ENCODE data around the gene ZNF628. TPM values are rescaled to one million over a fixed set of nuclear protein-coding genes. Genes with fewer than 3 reads are reported as not detected.

The ZNF628 gene
- total and polyA plus RNA-seq, 2 of the 4 experiments (the other 2 are of a cell fraction): 0.18 to 1.9 TPM

GRCh38 chr19:55443045-55443823, 33.2 kb upstream of the ZNF628 start, which contains the start of gene SHISA7:
SHISA7 (minus strand) TSS chr19:55443300; CDS start chr19:55442863, 437 bp downstream.
- Histone ChIP-seq H3K9me1 (ENCODE audit: insufficient read depth, low read length) (no peaks in the 10 kb centered on the region; the same call in 1 of the 2 replicates), H4K20me1 (ENCODE audit: insufficient read depth, low read length) (peaks cover 8% of the 10 kb centered on the region; the same call in 1 of the 2 replicates), H2BK5ac (ENCODE audit: low read depth, low read length, poor library complexity, severe bottlenecking) (no peak within 1 kb of the TSS), H3K27me3 (ENCODE audit: control insufficient read depth, insufficient read depth, low read length) (peaks cover 69% of the 10 kb centered on the region), H2BK120ac (ENCODE audit: low read depth, low read length) (no peak within 1 kb of the TSS), H4K91ac (ENCODE audit: insufficient read depth, low read depth, low read length) (no peak within 1 kb of the TSS), H3K9me3 (ENCODE audit: control insufficient read depth, insufficient read depth, low read length) (no peaks in the 10 kb centered on the region), H3K4me1 (ENCODE audit: control insufficient read depth, insufficient read depth, low read length) (no peaks in the 10 kb centered on the region), H4K5ac (ENCODE audit: low read depth, low read length) (no peak within 1 kb of the TSS), H2BK20ac (ENCODE audit: low read depth, low read length) (no peak within 1 kb of the TSS), H3K18ac (ENCODE audit: low read depth, low read length) (no peak within 1 kb of the TSS), H2AFZ (replicated peaks; ENCODE audit: low read length, poor library complexity) (peak within 1 kb of the TSS; percentile 63), H3K9ac (ENCODE audit: low read depth, low read length) (no peak within 1 kb of the TSS), H3K23ac (ENCODE audit: low read depth, low read length) (no peak within 1 kb of the TSS), H2BK15ac (ENCODE audit: low read depth, low read length) (no peak within 1 kb of the TSS), H3K79me1 (ENCODE audit: low read depth in 1 of 2, low read length in 2 of 2) (no peaks in the 10 kb centered on the region), H2AK9ac (replicated peaks; ENCODE audit: low read depth, low read length, poor library complexity) (no peak within 1 kb of the TSS), H3K27ac (ENCODE audit: insufficient read depth, low read length) (no peak within 1 kb of the TSS), H3K56ac (ENCODE audit: extremely low read depth, insufficient read depth, low read length) (no peak within 1 kb of the TSS), H3K4me3 (ENCODE audit: insufficient read depth, low read depth, low read length) (no peak within 1 kb of the TSS), H3K36me3 (ENCODE audit: control insufficient read depth, insufficient read depth, low read length) (no peaks in the 10 kb centered on the region), H3K4ac (ENCODE audit: low read depth, low read length) (no peak within 1 kb of the TSS), H3K4me2 (ENCODE audit: low read depth, low read length) (no peak within 1 kb of the TSS), H3K14ac (replicated peaks; ENCODE audit: low read depth, low read length) (no peak within 1 kb of the TSS), H4K8ac (ENCODE audit: low read depth in 2 of 2, low read length in 2 of 2) (no peak within 1 kb of the TSS), H2AK5ac (ENCODE audit: low read depth, low read length) (no peak within 1 kb of the TSS)
- no peak for ATAC-seq (ENCODE audit: low read depth)
- POLR2A ChIA-PET (ENCODE audit: unreplicated experiment): no interaction called here
- CTCF ChIA-PET: no interaction called here
- no peak for DNase-seq
- no peak for TF ChIP-seq MAZ (IDR thresholded peaks at IDR 0.05; ENCODE audit: borderline replicate concordance, low read depth, low read length)
- no peak for TF ChIP-seq CEBPB (IDR thresholded peaks at IDR 0.05; ENCODE audit: low read depth, low read length)
- no peak for TF ChIP-seq FOS (IDR thresholded peaks at IDR 0.05; ENCODE audit: low read depth, low read length)
- TF ChIP-seq SMC3 (IDR thresholded peaks at IDR 0.05; ENCODE audit: low read depth, low read length): no peak
- TF ChIP-seq, protein P1, sequence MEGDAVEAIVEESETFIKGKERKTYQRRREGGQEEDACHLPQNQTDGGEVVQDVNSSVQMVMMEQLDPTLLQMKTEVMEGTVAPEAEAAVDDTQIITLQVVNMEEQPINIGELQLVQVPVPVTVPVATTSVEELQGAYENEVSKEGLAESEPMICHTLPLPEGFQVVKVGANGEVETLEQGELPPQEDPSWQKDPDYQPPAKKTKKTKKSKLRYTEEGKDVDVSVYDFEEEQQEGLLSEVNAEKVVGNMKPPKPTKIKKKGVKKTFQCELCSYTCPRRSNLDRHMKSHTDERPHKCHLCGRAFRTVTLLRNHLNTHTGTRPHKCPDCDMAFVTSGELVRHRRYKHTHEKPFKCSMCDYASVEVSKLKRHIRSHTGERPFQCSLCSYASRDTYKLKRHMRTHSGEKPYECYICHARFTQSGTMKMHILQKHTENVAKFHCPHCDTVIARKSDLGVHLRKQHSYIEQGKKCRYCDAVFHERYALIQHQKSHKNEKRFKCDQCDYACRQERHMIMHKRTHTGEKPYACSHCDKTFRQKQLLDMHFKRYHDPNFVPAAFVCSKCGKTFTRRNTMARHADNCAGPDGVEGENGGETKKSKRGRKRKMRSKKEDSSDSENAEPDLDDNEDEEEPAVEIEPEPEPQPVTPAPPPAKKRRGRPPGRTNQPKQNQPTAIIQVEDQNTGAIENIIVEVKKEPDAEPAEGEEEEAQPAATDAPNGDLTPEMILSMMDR (conservative IDR thresholded peaks at IDR 0.05; ENCODE audit: low read depth, low read length): no peak
- TF ChIP-seq RCOR1 (IDR thresholded peaks at IDR 0.05; ENCODE audit: insufficient replicate concordance, low read length): no peak
- no peak for TF ChIP-seq RAD21 (IDR thresholded peaks at IDR 0.05; ENCODE audit: low read length)
- no peak for TF ChIP-seq CHD1 (IDR thresholded peaks at IDR 0.05; ENCODE audit: low read depth, low read length)
- TF ChIP-seq MXI1 (IDR thresholded peaks at IDR 0.05; ENCODE audit: borderline replicate concordance, low read depth, low read length): no peak
- no peak for TF ChIP-seq RFX5 (IDR thresholded peaks at IDR 0.05; ENCODE audit: low read depth, low read length)
- no peak for TF ChIP-seq NFE2L2 (IDR thresholded peaks at IDR 0.05; ENCODE audit: low read depth, low read length)
- TF ChIP-seq USF2 (IDR thresholded peaks at IDR 0.05; ENCODE audit: low read depth, low read length): no peak
- no peak for TF ChIP-seq POLR2A (IDR thresholded peaks at IDR 0.05; ENCODE audit: low read depth, low read length)
- TF ChIP-seq, protein P2, sequence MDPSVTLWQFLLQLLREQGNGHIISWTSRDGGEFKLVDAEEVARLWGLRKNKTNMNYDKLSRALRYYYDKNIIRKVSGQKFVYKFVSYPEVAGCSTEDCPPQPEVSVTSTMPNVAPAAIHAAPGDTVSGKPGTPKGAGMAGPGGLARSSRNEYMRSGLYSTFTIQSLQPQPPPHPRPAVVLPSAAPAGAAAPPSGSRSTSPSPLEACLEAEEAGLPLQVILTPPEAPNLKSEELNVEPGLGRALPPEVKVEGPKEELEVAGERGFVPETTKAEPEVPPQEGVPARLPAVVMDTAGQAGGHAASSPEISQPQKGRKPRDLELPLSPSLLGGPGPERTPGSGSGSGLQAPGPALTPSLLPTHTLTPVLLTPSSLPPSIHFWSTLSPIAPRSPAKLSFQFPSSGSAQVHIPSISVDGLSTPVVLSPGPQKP (IDR thresholded peaks at IDR 0.05; ENCODE audit: borderline replicate concordance, low read depth, low read length): no peak
- no peak for TF ChIP-seq MAFK (IDR thresholded peaks at IDR 0.05; ENCODE audit: low read depth, low read length)
- no TSS peak for BruUV-seq (replicated peaks)
- intact Hi-C loops (cut with micrococcal nuclease) (no loop called here), in situ Hi-C loops (cut with MboI; ENCODE audit: low sequenced_read_pairs) (no loop called here), dilution Hi-C loops (cut with HindIII; ENCODE audit: low sequenced_read_pairs, unreplicated experiment) (no loop called here)
- WGBS, 2 experiments (ENCODE audit: extremely low coverage in 2 of 2, insufficient read length in 1 of 2): 3% methylated on average over 26 of the region's 43 CpGs; no CpG with 5 or more reads in 1 of the 2 experiments
